HG03439 (cell line): ENCODE measurements around the gene USP15.
"Not testable (repeated sequence)": the region's sequence is repeated elsewhere in the genome, so short reads cannot be mapped to it uniquely, and the experiment has no call there.

Source experiments
- ATAC-seq: cut with Tn5 transposase; IDR thresholded peaks from one replicate; pipeline ENCODE4 v1.9.1; 2021; ENCODE audit warnings: mild to moderate bottlenecking, moderate library complexity; ENCODE audit not compliant: unreplicated experiment

USP15 gene

GRCh38 chr12:62436164-62436503 lies 175.9 kb downstream of the USP15 start:
- ATAC-seq = no peak

DNA sequence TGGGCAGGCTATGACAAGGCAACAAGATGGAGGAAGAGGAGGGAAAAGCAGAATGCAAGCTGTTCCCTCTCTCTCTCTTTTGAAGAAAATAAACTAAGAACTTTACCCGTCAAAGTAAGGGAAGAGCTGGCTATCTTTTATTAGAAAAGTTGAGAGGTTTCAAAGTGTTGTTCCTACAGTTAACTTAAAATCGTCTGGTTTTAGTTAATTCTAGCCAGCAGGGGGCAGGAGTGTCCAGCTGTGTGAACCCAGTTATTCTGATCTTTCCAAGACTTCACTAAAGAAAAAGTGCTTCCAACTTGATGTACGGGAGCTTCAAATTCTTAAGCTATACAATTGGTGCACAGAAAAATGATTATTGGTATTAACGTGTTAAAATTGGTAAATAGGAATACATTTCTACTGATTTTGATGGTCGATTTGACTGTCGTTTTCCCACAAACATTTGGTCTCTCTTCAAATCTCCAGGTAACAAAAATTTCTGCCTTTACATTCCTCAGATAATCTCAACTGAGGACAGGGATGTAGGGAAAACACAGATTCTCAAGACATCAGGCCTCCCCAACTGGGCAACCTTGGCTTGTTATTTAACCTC lies 178.0 kb downstream of the USP15 start:
- ATAC-seq = no peak

DNA sequence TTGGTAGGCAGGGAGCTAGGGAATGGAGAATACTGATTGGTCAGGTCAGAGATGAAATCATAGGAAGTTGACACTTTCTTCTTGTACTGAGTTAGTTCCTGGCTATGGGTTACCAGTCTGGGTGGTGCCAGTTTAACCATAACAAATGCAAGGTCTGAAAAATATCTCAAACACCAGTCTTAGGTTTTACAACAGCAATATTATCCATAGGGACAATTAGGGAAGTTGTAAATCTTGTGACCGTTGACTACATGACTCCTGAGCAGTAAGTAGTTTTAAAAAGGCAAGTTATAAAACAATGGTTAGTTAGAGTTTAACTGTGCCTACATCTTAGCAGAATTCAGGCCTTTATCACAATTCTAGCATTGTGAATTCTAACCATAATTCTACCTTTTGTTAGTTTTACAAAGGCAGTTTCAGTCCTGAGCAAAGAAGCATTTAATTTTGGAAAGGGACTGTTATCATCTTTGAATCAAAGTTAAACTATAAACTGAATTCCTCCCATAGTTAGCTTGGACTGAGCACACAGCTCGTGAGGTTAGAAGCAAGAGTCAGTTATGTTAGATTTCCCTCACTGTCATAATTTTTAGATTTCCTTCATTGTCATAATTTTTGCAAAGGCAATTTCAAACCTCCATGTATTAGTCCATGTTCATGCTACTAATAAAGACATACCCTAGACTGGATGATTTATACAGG lies 186.7 kb downstream of the USP15 start:
- ATAC-seq = no peak

GRCh38 chr12:62448436-62448835 lies 188.2 kb downstream of the USP15 start:
- ATAC-seq = no peak

GRCh38 chr12:62455429-62455828 lies 195.2 kb downstream of the USP15 start:
- ATAC-seq = not testable (repeated sequence)

- ATAC-seq = no peak
These were observed 198.4 kb downstream of the USP15 start for GRCh38 chr12:62458626-62459025.

GRCh38 chr12:62459976-62460375 lies 199.8 kb downstream of the USP15 start:
- ATAC-seq = no peak

GRCh38 chr12:62461171-62461837 lies 201.1 kb downstream of the USP15 start:
- not testable (repeated sequence) for ATAC-seq

- not testable (repeated sequence) for ATAC-seq
These were observed 203.0 kb downstream of the USP15 start for GRCh38 chr12:62463252-62463651.
